OCI-LY7 (cell line): Measurements from ENCODE around the gene TPD52L2.

Experiments
- CTCF ChIP-seq: fragments of 200-600 bp; sonication (generic); conservative IDR thresholded peaks from 2 replicates; pipeline ENCODE4 v1.5.1; 2014; ENCODE audit warnings: mild to moderate bottlenecking, antibody characterized with exemption, low read length, moderate library complexity, mixed read lengths
- EZH2phosphoT487 ChIP-seq: fragments of 200-600 bp; sonication (generic); IDR thresholded peaks from 2 replicates; pipeline ENCODE4 v1.6.1; 2018; ENCODE audit warnings: low read depth, borderline replicate concordance, mild to moderate bottlenecking, mixed run types, antibody characterized with exemption, low read length, moderate library complexity, mixed read lengths

- no peak for TF ChIP-seq CTCF
- no peak for TF ChIP-seq EZH2phosphoT487
These were observed 25.5 kb downstream of the TPD52L2 start for GRCh38 chr20:63890616-63891015.
